GM23248 (cell line): ENCODE results near the gene EPHB4.
"Not testable (repeated sequence)": the region's sequence is repeated elsewhere in the genome, so short reads cannot be mapped to it uniquely, and the experiment has no call there.

ENCODE experiments used
- EZH2 ChIP-seq: fragments of 200-600 bp; sonication (generic); IDR thresholded peaks from 2 replicates; pipeline ENCODE4 v1.6.1; 2018; ENCODE audit warnings: antibody characterized with exemption, mild to moderate bottlenecking; ENCODE audit not compliant: insufficient read depth, poor library complexity, severe bottlenecking
- EZH2phosphoT487 ChIP-seq: fragments of 200-600 bp; sonication (generic); IDR thresholded peaks from 2 replicates; pipeline ENCODE4 v1.6.1; 2018; ENCODE audit warnings: antibody characterized with exemption, moderate library complexity, mild to moderate bottlenecking, low read depth; ENCODE audit not compliant: insufficient read depth

DNA sequence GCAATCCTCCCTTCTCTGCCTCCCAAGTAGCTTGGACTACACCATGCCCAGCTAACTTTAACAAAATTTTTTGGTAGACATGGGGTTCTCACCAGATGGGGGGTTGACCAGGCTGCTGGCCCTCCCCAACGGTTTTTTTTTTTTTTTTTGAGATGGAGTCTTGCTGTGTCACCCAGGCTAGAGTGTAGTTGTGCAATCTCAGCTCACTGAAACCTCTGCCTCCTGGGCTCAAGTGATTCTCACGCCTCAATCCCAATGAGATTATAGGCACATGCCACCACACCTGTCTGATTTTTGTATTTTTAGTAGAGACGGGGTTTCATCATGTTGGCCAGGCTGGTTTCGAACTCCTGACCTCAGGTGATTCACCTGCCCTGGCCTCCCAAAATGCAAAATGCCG is 64.5 kb downstream of the EPHB4 start:
- TF ChIP-seq EZH2phosphoT487, EZH2: not testable (repeated sequence)
